ENCODE results near the gene TPRA1. TPM values are rescaled to one million over a fixed set of nuclear protein-coding genes. Genes with fewer than 3 reads are reported as not detected.

TPRA1 gene
- total and polyA plus RNA-seq, 7 donors: 20.7 to 26.7 (median 24.2) TPM

- Histone ChIP-seq H3K4me1 (no peaks in the 10 kb centered on the region), H3K36me3 (ENCODE audit: insufficient read depth in 1 of 2, low read depth in 1 of 2) (peaks cover 0 to 33% of the 10 kb centered on the region in 2 donors), H3K4me3 (no peak overlapping the region), H3K27ac (no peak overlapping the region), H3K27me3 (ENCODE audit: insufficient read depth in 3 of 3, low read length in 2 of 3) (no peaks in the 10 kb centered on the region), H3K9me3 (no peaks in the 10 kb centered on the region)
- no peak for DNase-seq
- intact Hi-C loops (cut with DNase I): no loop called here
- TF ChIP-seq CTCF (IDR thresholded peaks at IDR 0.05): no peak
- no peak for ATAC-seq
- WGBS, 3 donors: 95 to 98% (median 95%) methylated on average over 11 of the region's 11 CpGs
These were observed 28.4 kb upstream of the TPRA1 start for GRCh38 chr3:127618891-127619290.

- Histone ChIP-seq H3K36me3 (ENCODE audit: insufficient read depth in 1 of 2, low read depth in 1 of 2) (peaks cover 0 to 30% of the 10 kb centered on the region in 2 donors), H3K27me3 (ENCODE audit: insufficient read depth in 3 of 3, low read length in 2 of 3) (no peaks in the 10 kb centered on the region), H3K4me1 (no peaks in the 10 kb centered on the region), H3K27ac (no peak overlapping the region), H3K4me3 (no peak overlapping the region), H3K9me3 (no peaks in the 10 kb centered on the region)
- ATAC-seq: no peak
- intact Hi-C loops (cut with DNase I): no loop called here
- 96 to 97% (median 96%) methylated on average over 26 of the region's 26 CpGs for WGBS, 3 donors
- no peak for DNase-seq
- no peak for TF ChIP-seq CTCF (IDR thresholded peaks at IDR 0.05)
These were observed 26.5 kb upstream of the TPRA1 start for GRCh38 chr3:127616836-127617605.

GRCh38 chr3:127615631-127616305 is 25.2 kb upstream of the TPRA1 start:
- 80 to 89% (median 86%) methylated on average over 6 of the region's 6 CpGs for WGBS, 3 donors
- DNase-seq: no peak
- Histone ChIP-seq H3K27me3 (ENCODE audit: insufficient read depth in 3 of 3, low read length in 2 of 3) (no peaks in the 10 kb centered on the region), H3K4me1 (no peaks in the 10 kb centered on the region), H3K4me3 (no peak overlapping the region), H3K36me3 (ENCODE audit: insufficient read depth in 1 of 2, low read depth in 1 of 2) (peaks cover 0 to 22% of the 10 kb centered on the region in 2 donors), H3K9me3 (no peaks in the 10 kb centered on the region), H3K27ac (no peak overlapping the region)
- intact Hi-C loops (cut with DNase I): no loop called here
- no peak for ATAC-seq
- TF ChIP-seq CTCF (IDR thresholded peaks at IDR 0.05): no peak

GRCh38 chr3:127614928-127615589 is 24.5 kb upstream of the TPRA1 start:
- Histone ChIP-seq H3K9me3 (no peaks in the 10 kb centered on the region), H3K27ac (no peak overlapping the region), H3K36me3 (ENCODE audit: insufficient read depth in 1 of 2, low read depth in 1 of 2) (peaks cover 0 to 21% of the 10 kb centered on the region in 2 donors), H3K27me3 (ENCODE audit: insufficient read depth in 3 of 3, low read length in 2 of 3) (no peaks in the 10 kb centered on the region), H3K4me3 (no peak overlapping the region), H3K4me1 (no peaks in the 10 kb centered on the region)
- ATAC-seq (no peak), DNase-seq (no peak)
- 85 to 93% (median 90%) methylated on average over 4 of the region's 4 CpGs for WGBS, 3 donors
- no peak for TF ChIP-seq CTCF (IDR thresholded peaks at IDR 0.05)
- intact Hi-C loops (cut with DNase I): no loop called here

All from psoas muscle (tissue), 8 donors.